OCI-LY3 (cell line): ENCODE results near the gene CARTPT.

Experiments used
- EZH2phosphoT487 ChIP-seq: fragments of 200-600 bp; shearing (Covaris generic); IDR thresholded peaks from 2 replicates; pipeline ENCODE4 v1.6.1; 2018; ENCODE audit warnings: antibody characterized with exemption, mixed run types, low read depth
- TF ChIP-seq, protein P1 (sequence below): fragments of 200-600, 300-600 bp; sonication (generic); IDR thresholded peaks from 2 replicates; pipeline ENCODE4 v1.5.1; 2014; ENCODE audit warnings: antibody characterized with exemption, low read length, low read depth

DNA sequence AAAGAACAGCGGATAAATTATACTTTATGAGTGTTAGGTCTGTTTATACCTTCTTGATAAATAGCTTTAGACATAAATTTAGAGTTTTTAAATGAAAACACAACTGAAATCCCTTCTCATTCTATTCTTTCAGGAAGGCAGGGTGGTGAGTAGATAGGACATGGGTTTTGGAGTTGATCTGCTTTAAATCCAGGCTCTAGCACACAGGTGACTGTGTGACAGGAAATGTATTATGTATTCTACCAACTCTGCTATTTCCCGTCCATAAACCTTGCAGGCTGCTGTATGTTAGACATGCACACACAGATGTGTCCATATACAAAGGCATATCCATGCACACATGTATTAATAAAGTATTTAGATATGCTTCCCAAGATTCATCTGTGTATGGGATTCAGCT lies 19.3 kb upstream of the CARTPT start:
- TF ChIP-seq, protein P1, sequence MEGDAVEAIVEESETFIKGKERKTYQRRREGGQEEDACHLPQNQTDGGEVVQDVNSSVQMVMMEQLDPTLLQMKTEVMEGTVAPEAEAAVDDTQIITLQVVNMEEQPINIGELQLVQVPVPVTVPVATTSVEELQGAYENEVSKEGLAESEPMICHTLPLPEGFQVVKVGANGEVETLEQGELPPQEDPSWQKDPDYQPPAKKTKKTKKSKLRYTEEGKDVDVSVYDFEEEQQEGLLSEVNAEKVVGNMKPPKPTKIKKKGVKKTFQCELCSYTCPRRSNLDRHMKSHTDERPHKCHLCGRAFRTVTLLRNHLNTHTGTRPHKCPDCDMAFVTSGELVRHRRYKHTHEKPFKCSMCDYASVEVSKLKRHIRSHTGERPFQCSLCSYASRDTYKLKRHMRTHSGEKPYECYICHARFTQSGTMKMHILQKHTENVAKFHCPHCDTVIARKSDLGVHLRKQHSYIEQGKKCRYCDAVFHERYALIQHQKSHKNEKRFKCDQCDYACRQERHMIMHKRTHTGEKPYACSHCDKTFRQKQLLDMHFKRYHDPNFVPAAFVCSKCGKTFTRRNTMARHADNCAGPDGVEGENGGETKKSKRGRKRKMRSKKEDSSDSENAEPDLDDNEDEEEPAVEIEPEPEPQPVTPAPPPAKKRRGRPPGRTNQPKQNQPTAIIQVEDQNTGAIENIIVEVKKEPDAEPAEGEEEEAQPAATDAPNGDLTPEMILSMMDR: no peak
- TF ChIP-seq EZH2phosphoT487: no peak
